HEK293T (cell line): ENCODE results near the gene FADD.
A peak's percentile ranks its signal among the peaks of the same experiment; 100 is the strongest.

ENCODE experiments used
- CTCF ChIA-PET: fragments of 350-600 bp; formaldehyde crosslinking; extraction: SDS; loops from one replicate; lab custom pipeline; 2021; ENCODE audit warnings: antibody characterized with exemption, inconsistent platforms; lab: Yijun Ruan, JAX
- POLR2A ChIA-PET: fragments of 350-600 bp; formaldehyde crosslinking; extraction: SDS; loops from one replicate; lab custom pipeline; 2020; ENCODE audit warnings: antibody characterized with exemption, inconsistent platforms; lab: Yijun Ruan, JAX
- DNase-seq: peaks from one replicate; pipeline ENCODE4 v3.0.0; 2012; ENCODE audit warnings: mixed read lengths; ENCODE audit errors: extremely low spot score
- ARNT ChIP-seq: fragments of 450-650 bp; IDR thresholded peaks from 2 replicates; pipeline ENCODE4 v1.6.1; 2017; ENCODE audit warnings: mild to moderate bottlenecking
- BHLHE40 ChIP-seq: fragments of 450-650 bp; IDR thresholded peaks from 2 replicates; pipeline ENCODE4 v1.6.1; 2016; ENCODE audit warnings: mild to moderate bottlenecking, moderate library complexity, borderline replicate concordance
- CTBP1 ChIP-seq: fragments of 450-650 bp; IDR thresholded peaks from 2 replicates; pipeline ENCODE4 v1.6.1; 2016; ENCODE audit warnings: borderline replicate concordance
- ELF4 ChIP-seq: fragments of 450-650 bp; IDR thresholded peaks from 2 replicates; pipeline ENCODE4 v1.6.1; 2017; ENCODE audit warnings: antibody characterized with exemption
- FOXA1 ChIP-seq: fragments of 450-650 bp; IDR thresholded peaks from 2 replicates; pipeline ENCODE4 v1.6.1; 2016; ENCODE audit warnings: mild to moderate bottlenecking
- FOXK2 ChIP-seq: fragments of 450-650 bp; IDR thresholded peaks from 2 replicates; pipeline ENCODE4 v1.6.1; 2016; ENCODE audit warnings: mild to moderate bottlenecking
- FOXM1 ChIP-seq: fragments of 450-650 bp; IDR thresholded peaks from 2 replicates; pipeline ENCODE4 v1.6.1; 2017; ENCODE audit warnings: mild to moderate bottlenecking, borderline replicate concordance
- HDGF ChIP-seq: fragments of 450-650 bp; IDR thresholded peaks from 2 replicates; pipeline ENCODE4 v1.6.1; 2017; ENCODE audit warnings: antibody characterized with exemption, borderline replicate concordance
- L3MBTL2 ChIP-seq: fragments of 450-650 bp; conservative IDR thresholded peaks from 2 replicates; pipeline ENCODE4 v1.6.1; 2016; ENCODE audit warnings: mild to moderate bottlenecking
- LEF1 ChIP-seq: fragments of 450-650 bp; IDR thresholded peaks from 2 replicates; pipeline ENCODE4 v1.6.1; 2017; ENCODE audit warnings: mild to moderate bottlenecking, borderline replicate concordance
- NFRKB ChIP-seq: fragments of 450-650 bp; IDR thresholded peaks from 2 replicates; pipeline ENCODE4 v1.6.1; 2016; ENCODE audit warnings: mild to moderate bottlenecking, moderate library complexity
- PKNOX1 ChIP-seq: fragments of 450-650 bp; IDR thresholded peaks from 2 replicates; pipeline ENCODE4 v1.6.1; 2016
- SP1 ChIP-seq: fragments of 450-650 bp; IDR thresholded peaks from 2 replicates; pipeline ENCODE4 v1.6.1; 2017
- SUZ12 ChIP-seq: fragments of 450-650 bp; IDR thresholded peaks from 2 replicates; pipeline ENCODE4 v1.6.1; 2016; ENCODE audit warnings: mild to moderate bottlenecking
- TARDBP ChIP-seq: fragments of 450-650 bp; IDR thresholded peaks from 2 replicates; pipeline ENCODE4 v1.6.1; 2016
- ZNF384 ChIP-seq: fragments of 450-650 bp; IDR thresholded peaks from 2 replicates; pipeline ENCODE4 v1.6.1; 2016

FADD gene

GRCh38 chr11:70201882-70202861 lies 924 bp upstream of the FADD start:
- TF ChIP-seq ZNF384 = peak; percentile 63
- no peak for TF ChIP-seq L3MBTL2
- TF ChIP-seq FOXK2 = no peak
- no peak for TF ChIP-seq PKNOX1
- no peak for TF ChIP-seq ELF4
- no peak for TF ChIP-seq TARDBP
- POLR2A ChIA-PET = interaction anchor here (0.9 kb wide), 1 partner anchor 121 kb away, joined by 3 read pairs; no protein-coding TSS in a partner anchor
- CTCF ChIA-PET = no interaction called here
- no peak for DNase-seq

GRCh38 chr11:70203751-70204465 lies 812 bp downstream of the FADD start:
- no peak for DNase-seq
- CTCF ChIA-PET = interaction anchor here (1.0 kb wide), 1 partner anchor 295 kb away, joined by 3 read pairs; no protein-coding TSS in a partner anchor
- POLR2A ChIA-PET = interaction anchor here (0.9 to 1.2 kb wide), 3 partner anchors 194 to 302 kb away, joined by 3 to 5 read pairs (median 3); no protein-coding TSS in a partner anchor
- TF ChIP-seq ARNT (no peak), LEF1 (no peak), ZNF384 (no peak), ELF4 (no peak), CTBP1 (no peak), SUZ12 (no peak), HDGF (no peak), SP1 (no peak), FOXK2 (no peak), BHLHE40 (no peak), PKNOX1 (no peak), NFRKB (no peak), L3MBTL2 (no peak)

GRCh38 chr11:70204466-70204799 lies 1.3 kb downstream of the FADD start:
- no peak for DNase-seq
- no peak for TF ChIP-seq LEF1
- TF ChIP-seq ARNT = no peak
- TF ChIP-seq TARDBP = no peak
- TF ChIP-seq FOXA1 = no peak
- TF ChIP-seq ELF4 = no peak
- no peak for TF ChIP-seq HDGF
- no peak for TF ChIP-seq FOXK2
- no peak for TF ChIP-seq SP1
- no peak for TF ChIP-seq PKNOX1
- TF ChIP-seq BHLHE40 = no peak
- TF ChIP-seq NFRKB = no peak
- TF ChIP-seq ZNF384 = no peak
- TF ChIP-seq L3MBTL2 = no peak
- CTCF ChIA-PET = no interaction called here
- POLR2A ChIA-PET = no interaction called here

- ChIA-PET CTCF (no interaction called here), POLR2A (no interaction called here)
- TF ChIP-seq ARNT (no peak), L3MBTL2 (no peak), PKNOX1 (no peak), BHLHE40 (no peak), LEF1 (no peak), NFRKB (no peak), CTBP1 (no peak), FOXK2 (no peak), FOXM1 (no peak), HDGF (no peak), SUZ12 (no peak), FOXA1 (no peak), ELF4 (no peak), TARDBP (no peak), ZNF384 (no peak)
- DNase-seq = no peak
These were observed 2.1 kb downstream of the FADD start for GRCh38 chr11:70205049-70205725.

- TF ChIP-seq CTBP1 = no peak
- no peak for TF ChIP-seq NFRKB
- TF ChIP-seq ARNT = no peak
- no peak for DNase-seq
- ChIA-PET POLR2A (no interaction called here), CTCF (no interaction called here)
These were observed 2.7 kb downstream of the FADD start for GRCh38 chr11:70205766-70206165.
